HL-60 (cell line): ENCODE measurements around the gene ATG16L1.

Experiments used
- GABPA ChIP-seq: IDR thresholded peaks from 2 replicates; pipeline ENCODE4 v1.6.1; 2012; ENCODE audit warnings: low read depth
- POLR2AphosphoS5 ChIP-seq: IDR thresholded peaks from 2 replicates; pipeline ENCODE4 v1.6.1; 2012; ENCODE audit warnings: low read depth
- TF ChIP-seq, protein P1 (sequence below): IDR thresholded peaks from one replicate; pipeline ENCODE4 v1.5.1; 2011; ENCODE audit warnings: low read length, control low read depth, inconsistent platforms; ENCODE audit not compliant: insufficient read depth
- TF ChIP-seq, protein P2 (sequence below): IDR thresholded peaks from 2 replicates; pipeline ENCODE4 v1.6.1; 2012; ENCODE audit warnings: low read depth; ENCODE audit not compliant: insufficient replicate concordance

DNA sequence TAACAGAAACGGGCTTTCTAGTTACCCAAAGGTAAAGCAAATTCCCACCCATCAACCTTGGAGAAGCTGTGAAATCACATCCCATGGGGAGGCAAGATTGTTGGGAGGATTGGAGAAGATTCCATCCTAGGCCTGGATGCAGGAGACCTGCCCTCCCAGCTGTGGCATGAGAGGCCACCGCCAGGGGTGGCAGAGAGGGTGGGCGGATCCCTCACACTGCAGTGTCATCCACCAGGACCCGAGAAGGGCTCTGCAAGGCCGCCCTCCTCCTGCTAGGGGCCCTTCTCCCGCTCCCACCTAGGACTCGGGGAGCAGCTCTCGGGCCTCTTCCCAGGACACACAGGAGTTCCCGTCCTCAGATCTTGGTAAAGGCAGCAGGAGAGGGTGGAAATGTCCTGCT, 15.5 kb upstream of the ATG16L1 start:
- TF ChIP-seq POLR2AphosphoS5, result no peak
- TF ChIP-seq, protein P1, sequence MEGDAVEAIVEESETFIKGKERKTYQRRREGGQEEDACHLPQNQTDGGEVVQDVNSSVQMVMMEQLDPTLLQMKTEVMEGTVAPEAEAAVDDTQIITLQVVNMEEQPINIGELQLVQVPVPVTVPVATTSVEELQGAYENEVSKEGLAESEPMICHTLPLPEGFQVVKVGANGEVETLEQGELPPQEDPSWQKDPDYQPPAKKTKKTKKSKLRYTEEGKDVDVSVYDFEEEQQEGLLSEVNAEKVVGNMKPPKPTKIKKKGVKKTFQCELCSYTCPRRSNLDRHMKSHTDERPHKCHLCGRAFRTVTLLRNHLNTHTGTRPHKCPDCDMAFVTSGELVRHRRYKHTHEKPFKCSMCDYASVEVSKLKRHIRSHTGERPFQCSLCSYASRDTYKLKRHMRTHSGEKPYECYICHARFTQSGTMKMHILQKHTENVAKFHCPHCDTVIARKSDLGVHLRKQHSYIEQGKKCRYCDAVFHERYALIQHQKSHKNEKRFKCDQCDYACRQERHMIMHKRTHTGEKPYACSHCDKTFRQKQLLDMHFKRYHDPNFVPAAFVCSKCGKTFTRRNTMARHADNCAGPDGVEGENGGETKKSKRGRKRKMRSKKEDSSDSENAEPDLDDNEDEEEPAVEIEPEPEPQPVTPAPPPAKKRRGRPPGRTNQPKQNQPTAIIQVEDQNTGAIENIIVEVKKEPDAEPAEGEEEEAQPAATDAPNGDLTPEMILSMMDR, result no peak
- TF ChIP-seq GABPA, result no peak
- TF ChIP-seq, protein P2, sequence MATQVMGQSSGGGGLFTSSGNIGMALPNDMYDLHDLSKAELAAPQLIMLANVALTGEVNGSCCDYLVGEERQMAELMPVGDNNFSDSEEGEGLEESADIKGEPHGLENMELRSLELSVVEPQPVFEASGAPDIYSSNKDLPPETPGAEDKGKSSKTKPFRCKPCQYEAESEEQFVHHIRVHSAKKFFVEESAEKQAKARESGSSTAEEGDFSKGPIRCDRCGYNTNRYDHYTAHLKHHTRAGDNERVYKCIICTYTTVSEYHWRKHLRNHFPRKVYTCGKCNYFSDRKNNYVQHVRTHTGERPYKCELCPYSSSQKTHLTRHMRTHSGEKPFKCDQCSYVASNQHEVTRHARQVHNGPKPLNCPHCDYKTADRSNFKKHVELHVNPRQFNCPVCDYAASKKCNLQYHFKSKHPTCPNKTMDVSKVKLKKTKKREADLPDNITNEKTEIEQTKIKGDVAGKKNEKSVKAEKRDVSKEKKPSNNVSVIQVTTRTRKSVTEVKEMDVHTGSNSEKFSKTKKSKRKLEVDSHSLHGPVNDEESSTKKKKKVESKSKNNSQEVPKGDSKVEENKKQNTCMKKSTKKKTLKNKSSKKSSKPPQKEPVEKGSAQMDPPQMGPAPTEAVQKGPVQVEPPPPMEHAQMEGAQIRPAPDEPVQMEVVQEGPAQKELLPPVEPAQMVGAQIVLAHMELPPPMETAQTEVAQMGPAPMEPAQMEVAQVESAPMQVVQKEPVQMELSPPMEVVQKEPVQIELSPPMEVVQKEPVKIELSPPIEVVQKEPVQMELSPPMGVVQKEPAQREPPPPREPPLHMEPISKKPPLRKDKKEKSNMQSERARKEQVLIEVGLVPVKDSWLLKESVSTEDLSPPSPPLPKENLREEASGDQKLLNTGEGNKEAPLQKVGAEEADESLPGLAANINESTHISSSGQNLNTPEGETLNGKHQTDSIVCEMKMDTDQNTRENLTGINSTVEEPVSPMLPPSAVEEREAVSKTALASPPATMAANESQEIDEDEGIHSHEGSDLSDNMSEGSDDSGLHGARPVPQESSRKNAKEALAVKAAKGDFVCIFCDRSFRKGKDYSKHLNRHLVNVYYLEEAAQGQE, result no peak
